Upper lobe of right lung (tissue), 1 donor: ENCODE measurements around the gene CYP2W1. TPM values are rescaled to one million over a fixed set of nuclear protein-coding genes. Genes with fewer than 3 reads are reported as not detected.

Source experiments
- ATAC-seq: fragments of 200-7000 bp; cut with Tn5 transposase; one replicate; pipeline ENCODE4 v1.9.1; 2020; ENCODE audit warnings: mild to moderate bottlenecking, moderate library complexity
- DNase-seq: peaks from one replicate; pipeline ENCODE4 v3.0.0-alpha.2; 2020
- H3K27ac ChIP-seq: fragments of 200-600 bp; one replicate; pipeline ENCODE4 v1.8.0; 2022
- H3K27me3 ChIP-seq: fragments of 200-600 bp; one replicate; pipeline ENCODE4 v1.8.0; 2022; ENCODE audit warnings: mild to moderate bottlenecking
- H3K36me3 ChIP-seq: fragments of 200-600 bp; one replicate; pipeline ENCODE4 v1.8.0; 2022
- H3K4me1 ChIP-seq: fragments of 200-600 bp; one replicate; pipeline ENCODE4 v1.8.0; 2022
- H3K4me3 ChIP-seq: fragments of 200-600 bp; one replicate; pipeline ENCODE4 v1.8.0; 2022; ENCODE audit warnings: mild to moderate bottlenecking
- H3K9me3 ChIP-seq: fragments of 200-600 bp; one replicate; pipeline ENCODE4 v1.8.0; 2022
- CTCF ChIP-seq: fragments of 200-600 bp; IDR thresholded peaks from one replicate; pipeline ENCODE4 v1.8.0; 2022; ENCODE audit warnings: antibody characterized with exemption
- intact Hi-C: fragments of 100-400 bp; cut with DNase I; formaldehyde crosslinking; loops from one replicate; pipeline ENCODE4 v1.11.0; 2022
- total RNA-seq: library from RNA; stranded (reverse); fragmentation: NEBNext Ultra II Directional; extraction: Animal tissue kit (Norgen Biotek cat#: 25700); gene quantifications from one replicate; pipeline ENCODE4 v1.2.1, GENCODE V29; 2021
- donor health status: DM: no; HTN: yes; CAD: no; lungs with severe emphysema.

Gene CYP2W1
- total RNA-seq, 1 donor from 2014 or later = not detected

GRCh38 chr7:1022356-1022755 lies 39.4 kb downstream of the CYP2W1 start:
- H3K9me3 ChIP-seq = no peaks in the 10 kb centered on the region
- peaks cover 20% of the 10 kb centered on the region for H3K36me3 ChIP-seq
- no peaks in the 10 kb centered on the region for H3K27me3 ChIP-seq
- ATAC-seq (no peak), DNase-seq (no peak)
- H3K4me3 ChIP-seq = no peak overlapping the region
- peaks cover 14% of the 10 kb centered on the region for H3K4me1 ChIP-seq
- TF ChIP-seq CTCF = no peak
- intact Hi-C loops = no loop called here
- no peak overlapping the region for H3K27ac ChIP-seq

- H3K27ac ChIP-seq = no peak overlapping the region
- intact Hi-C loops = no loop called here
- no peak for TF ChIP-seq CTCF
- DNase-seq (no peak), ATAC-seq (no peak)
- H3K4me3 ChIP-seq = no peak overlapping the region
- H3K9me3 ChIP-seq = no peaks in the 10 kb centered on the region
- H3K36me3 ChIP-seq = peaks cover 20% of the 10 kb centered on the region
- peaks cover 17% of the 10 kb centered on the region for H3K4me1 ChIP-seq
- no peaks in the 10 kb centered on the region for H3K27me3 ChIP-seq
These were observed 40.0 kb downstream of the CYP2W1 start for GRCh38 chr7:1022801-1023465.

- no peak for DNase-seq
- Histone ChIP-seq H3K36me3 (peaks cover 15% of the 10 kb centered on the region), H3K4me3 (no peak overlapping the region), H3K27me3 (no peaks in the 10 kb centered on the region), H3K9me3 (no peaks in the 10 kb centered on the region), H3K4me1 (peaks cover 22% of the 10 kb centered on the region), H3K27ac (no peak overlapping the region)
- no peak for ATAC-seq
- no peak for TF ChIP-seq CTCF
- intact Hi-C loops = no loop called here
These were observed 41.4 kb downstream of the CYP2W1 start for GRCh38 chr7:1024331-1024841.

- intact Hi-C loops = no loop called here
- DNase-seq (no peak), ATAC-seq (no peak)
- H3K36me3 ChIP-seq = peaks cover 15% of the 10 kb centered on the region
- H3K4me1 ChIP-seq = peaks cover 26% of the 10 kb centered on the region
- no peak overlapping the region for H3K4me3 ChIP-seq
- H3K9me3 ChIP-seq = no peaks in the 10 kb centered on the region
- H3K27me3 ChIP-seq = no peaks in the 10 kb centered on the region
- TF ChIP-seq CTCF = no peak
- no peak overlapping the region for H3K27ac ChIP-seq
These were observed 42.1 kb downstream of the CYP2W1 start for GRCh38 chr7:1024876-1025742.

GRCh38 chr7:1025743-1026581 lies 43.0 kb downstream of the CYP2W1 start:
- intact Hi-C loops = no loop called here
- no peak for DNase-seq
- peaks cover 26% of the 10 kb centered on the region for H3K4me1 ChIP-seq

More at GRCh38 chr7:1025743-1026581, 43.0 kb downstream of the CYP2W1 start:
- Histone ChIP-seq H3K36me3 (peaks cover 15% of the 10 kb centered on the region), H3K4me3 (no peak overlapping the region), H3K27ac (no peak overlapping the region), H3K27me3 (no peaks in the 10 kb centered on the region), H3K9me3 (no peaks in the 10 kb centered on the region)
- ATAC-seq = no peak
- TF ChIP-seq CTCF = no peak
